ENCODE data around the gene MMP20. TPM values are rescaled to one million over a fixed set of nuclear protein-coding genes. Genes with fewer than 3 reads are reported as not detected.

Gene MMP20
- total and polyA plus RNA-seq, 8 donors, result not detected

DNA sequence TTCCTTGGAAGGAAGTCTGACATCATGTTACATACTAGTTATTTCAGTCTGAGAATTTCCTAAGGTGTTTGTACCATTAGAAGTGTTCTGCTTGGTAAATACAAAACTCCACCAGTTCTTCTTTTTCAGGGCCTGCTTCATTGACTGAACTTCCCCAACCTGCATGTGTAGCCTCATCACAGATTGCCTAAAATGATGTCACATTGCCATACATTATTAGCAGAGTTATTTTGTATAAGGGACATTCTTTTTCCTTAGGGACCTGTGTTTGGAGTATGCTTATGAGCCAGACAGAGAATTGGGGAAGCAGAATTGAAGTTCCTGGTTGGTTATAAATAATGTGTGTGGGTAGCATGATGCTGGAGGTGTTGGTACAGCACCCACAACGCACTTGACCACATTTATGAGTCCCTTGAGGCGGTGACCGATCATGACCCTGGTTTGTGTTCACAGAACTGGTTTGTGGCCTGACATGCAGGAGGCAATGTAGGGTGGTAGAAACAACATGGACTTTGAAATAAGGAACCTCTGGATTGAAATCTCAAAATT, 78.1 kb downstream of the MMP20 start:
- no peak overlapping the region for H3K27ac ChIP-seq
- WGBS, 2 donors, result 75 to 78% methylated on average over 3 of the region's 3 CpGs
- H3K36me3 ChIP-seq, result no peaks in the 10 kb centered on the region
- H3K4me3 ChIP-seq, result no peak overlapping the region
- FAIRE-seq (no peak), DNase-seq (no peak), ATAC-seq (peak in 1 of 4 donors; percentile 20)
- no peaks in the 10 kb centered on the region for H3K9me3 ChIP-seq
- TF ChIP-seq, protein P1, sequence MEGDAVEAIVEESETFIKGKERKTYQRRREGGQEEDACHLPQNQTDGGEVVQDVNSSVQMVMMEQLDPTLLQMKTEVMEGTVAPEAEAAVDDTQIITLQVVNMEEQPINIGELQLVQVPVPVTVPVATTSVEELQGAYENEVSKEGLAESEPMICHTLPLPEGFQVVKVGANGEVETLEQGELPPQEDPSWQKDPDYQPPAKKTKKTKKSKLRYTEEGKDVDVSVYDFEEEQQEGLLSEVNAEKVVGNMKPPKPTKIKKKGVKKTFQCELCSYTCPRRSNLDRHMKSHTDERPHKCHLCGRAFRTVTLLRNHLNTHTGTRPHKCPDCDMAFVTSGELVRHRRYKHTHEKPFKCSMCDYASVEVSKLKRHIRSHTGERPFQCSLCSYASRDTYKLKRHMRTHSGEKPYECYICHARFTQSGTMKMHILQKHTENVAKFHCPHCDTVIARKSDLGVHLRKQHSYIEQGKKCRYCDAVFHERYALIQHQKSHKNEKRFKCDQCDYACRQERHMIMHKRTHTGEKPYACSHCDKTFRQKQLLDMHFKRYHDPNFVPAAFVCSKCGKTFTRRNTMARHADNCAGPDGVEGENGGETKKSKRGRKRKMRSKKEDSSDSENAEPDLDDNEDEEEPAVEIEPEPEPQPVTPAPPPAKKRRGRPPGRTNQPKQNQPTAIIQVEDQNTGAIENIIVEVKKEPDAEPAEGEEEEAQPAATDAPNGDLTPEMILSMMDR (IDR thresholded peaks at IDR 0.05), result no peak
- H3K4me1 ChIP-seq, result peaks cover 0 to 6% (median 0%) of the 10 kb centered on the region in 3 donors
- no peaks in the 10 kb centered on the region for H3K27me3 ChIP-seq
- intact Hi-C loops (cut with DNase I), result no loop called here

DNA sequence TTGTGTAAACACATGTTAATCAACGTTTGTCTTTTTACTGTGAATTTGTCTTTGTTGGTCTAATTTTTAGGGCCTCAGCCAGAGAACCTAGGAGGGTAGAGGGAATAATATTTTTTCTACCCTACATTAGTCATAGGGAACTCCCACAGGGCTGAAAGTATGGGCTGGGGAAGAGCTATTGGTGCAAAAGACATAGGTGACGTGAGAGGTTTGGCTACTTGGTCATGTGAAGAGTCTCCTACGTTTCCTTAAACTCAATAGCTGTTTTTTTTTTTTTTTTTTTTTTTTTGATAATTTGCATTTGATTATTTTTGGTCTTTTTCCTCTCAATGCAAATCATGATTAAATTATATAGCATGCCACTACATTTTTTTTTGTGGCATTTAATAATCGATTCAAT, 78.7 kb downstream of the MMP20 start:
- Histone ChIP-seq H3K27me3 (no peaks in the 10 kb centered on the region), H3K4me1 (peaks cover 0 to 2% (median 0%) of the 10 kb centered on the region in 3 donors), H3K27ac (no peak overlapping the region), H3K4me3 (no peak overlapping the region), H3K36me3 (no peaks in the 10 kb centered on the region), H3K9me3 (no peaks in the 10 kb centered on the region)
- intact Hi-C loops (cut with DNase I), result no loop called here
- 53 to 71% methylated on average over 4 of the region's 4 CpGs for WGBS, 2 donors
- TF ChIP-seq, protein P1 (IDR thresholded peaks at IDR 0.05), result no peak
- FAIRE-seq (no peak), ATAC-seq (peak in 1 of 4 donors; percentile 53), DNase-seq (no peak)

DNA sequence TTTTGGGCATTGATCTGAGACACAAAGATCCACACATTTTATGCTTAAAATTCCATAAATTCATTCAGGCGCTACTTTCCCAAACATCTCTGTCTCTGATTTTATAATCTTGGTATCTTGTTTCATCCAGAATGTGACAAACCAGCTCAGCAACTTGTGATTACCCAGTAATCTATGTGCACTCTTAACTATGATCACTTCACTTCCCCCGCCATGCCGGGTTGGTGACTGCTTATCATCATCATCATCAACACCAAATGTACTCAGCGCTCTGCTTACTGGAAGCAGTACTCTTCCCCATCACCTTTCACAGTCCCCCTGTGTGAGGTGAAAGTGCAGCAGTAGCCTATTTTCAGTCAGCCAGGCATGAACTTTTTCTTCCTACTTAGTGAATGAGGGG, 79.4 kb downstream of the MMP20 start:
- H3K27ac ChIP-seq, result no peak overlapping the region
- H3K9me3 ChIP-seq, result no peaks in the 10 kb centered on the region
- FAIRE-seq (no peak), DNase-seq (no peak), ATAC-seq (no peak)
- WGBS, 2 donors, result 52 to 64% methylated on average over 4 of the region's 4 CpGs
- H3K4me3 ChIP-seq, result no peak overlapping the region
- intact Hi-C loops (cut with DNase I), result no loop called here
- no peaks in the 10 kb centered on the region for H3K4me1 ChIP-seq
- no peaks in the 10 kb centered on the region for H3K36me3 ChIP-seq
- no peaks in the 10 kb centered on the region for H3K27me3 ChIP-seq
- TF ChIP-seq, protein P1 (IDR thresholded peaks at IDR 0.05), result no peak

DNA sequence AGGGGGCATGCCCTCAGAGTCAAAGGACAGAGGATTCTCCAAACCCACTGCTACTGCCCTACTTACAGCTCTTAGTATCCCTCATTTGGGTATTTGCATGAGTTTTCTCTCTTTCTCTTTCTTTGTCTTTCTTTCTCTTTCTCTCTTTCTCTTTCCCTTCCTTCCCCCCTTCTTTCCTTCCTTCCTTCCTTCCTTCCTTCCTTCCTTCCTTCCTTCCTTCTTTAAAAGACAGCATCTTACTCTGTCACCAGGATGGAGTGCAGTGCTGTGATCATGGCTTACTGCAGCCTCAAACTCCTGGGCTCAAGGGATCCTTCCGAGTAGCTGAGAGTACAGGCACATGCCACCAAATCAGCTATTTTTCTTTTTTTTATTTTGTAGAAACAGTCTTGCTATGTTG, 80.5 kb downstream of the MMP20 start:
- no peak for FAIRE-seq
- Histone ChIP-seq H3K4me3 (no peak overlapping the region), H3K4me1 (no peaks in the 10 kb centered on the region), H3K27ac (no peak overlapping the region), H3K9me3 (no peaks in the 10 kb centered on the region), H3K36me3 (no peaks in the 10 kb centered on the region), H3K27me3 (no peaks in the 10 kb centered on the region)
- intact Hi-C loops (cut with DNase I), result no loop called here
- TF ChIP-seq, protein P1 (IDR thresholded peaks at IDR 0.05), result no peak
- no peak for ATAC-seq
- 73 to 84% methylated on average over 1 of the region's 1 CpG for WGBS, 2 donors
- no peak for DNase-seq

DNA sequence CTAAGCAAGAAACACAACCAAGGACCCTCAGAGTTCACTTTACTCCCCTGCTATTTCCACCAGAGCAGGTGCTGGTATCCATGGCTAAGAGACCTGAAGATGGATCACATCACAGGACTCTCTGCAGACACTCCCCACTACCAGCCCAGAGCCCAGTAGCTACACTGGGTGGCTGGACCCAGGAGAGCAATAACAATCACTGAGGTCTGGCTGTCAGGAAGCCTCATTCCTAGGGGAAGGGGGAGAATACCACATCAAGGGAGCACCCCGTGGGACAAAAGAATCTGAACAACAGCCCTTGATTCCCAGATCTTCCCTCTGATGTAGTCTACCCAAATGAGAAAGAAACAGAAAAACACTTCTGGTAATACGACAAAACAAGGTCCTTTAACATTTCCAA, 85.6 kb downstream of the MMP20 start:
- H3K4me1 ChIP-seq, result no peaks in the 10 kb centered on the region
- 66 to 77% methylated on average over 2 of the region's 2 CpGs for WGBS, 2 donors
- ATAC-seq, result no peak
- H3K4me3 ChIP-seq, result no peak overlapping the region
- H3K36me3 ChIP-seq, result no peaks in the 10 kb centered on the region
- H3K27me3 ChIP-seq, result no peaks in the 10 kb centered on the region
- no peak overlapping the region for H3K27ac ChIP-seq
- no peak for FAIRE-seq
- H3K9me3 ChIP-seq, result no peaks in the 10 kb centered on the region
- no peak for DNase-seq
- TF ChIP-seq, protein P1 (IDR thresholded peaks at IDR 0.05), result no peak
- intact Hi-C loops (cut with DNase I), result no loop called here

Data from pancreas (tissue), 10 donors.